Tongue (tissue), 2 donors: ENCODE measurements around the gene KLF13. TPM values are rescaled to one million over a fixed set of nuclear protein-coding genes. Genes with fewer than 3 reads are reported as not detected.

Source experiments
- DNase-seq: peaks from one replicate; pipeline ENCODE4 v3.0.0-alpha.2; 2015
- total RNA-seq: library from RNA; depleted of rRNA; stranded (reverse); fragments of >200 nt; gene quantifications from one replicate; pipeline ENCODE4 v1.2.3, GENCODE V29; 2014

The KLF13 gene
- total RNA-seq, 1 donor from 2014 or later = 37.5 TPM

DNA sequence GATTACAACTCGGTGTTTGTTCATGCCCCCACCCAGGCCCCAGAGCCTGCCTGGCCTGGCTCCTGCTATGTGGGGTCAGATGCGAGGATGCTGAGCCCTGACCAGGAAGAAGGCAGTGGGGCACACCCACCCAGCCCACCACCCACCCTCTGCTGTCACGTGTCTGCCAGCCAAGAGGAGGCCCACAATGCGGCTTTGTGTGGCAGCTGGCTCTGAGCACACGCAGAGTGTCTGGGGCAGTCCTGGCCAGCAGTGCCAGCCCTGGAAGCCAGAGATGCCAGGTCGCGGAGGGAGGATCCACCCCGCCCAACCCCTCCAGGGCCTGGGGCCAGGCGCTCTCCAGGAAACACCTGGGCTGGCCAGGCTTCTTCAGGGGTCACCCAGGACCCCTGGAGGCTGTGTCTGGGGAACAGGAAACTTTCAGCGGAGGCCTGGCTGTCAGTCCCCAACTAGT is 26.4 kb upstream of the KLF13 start:
- DNase-seq = peak; percentile 86

DNA sequence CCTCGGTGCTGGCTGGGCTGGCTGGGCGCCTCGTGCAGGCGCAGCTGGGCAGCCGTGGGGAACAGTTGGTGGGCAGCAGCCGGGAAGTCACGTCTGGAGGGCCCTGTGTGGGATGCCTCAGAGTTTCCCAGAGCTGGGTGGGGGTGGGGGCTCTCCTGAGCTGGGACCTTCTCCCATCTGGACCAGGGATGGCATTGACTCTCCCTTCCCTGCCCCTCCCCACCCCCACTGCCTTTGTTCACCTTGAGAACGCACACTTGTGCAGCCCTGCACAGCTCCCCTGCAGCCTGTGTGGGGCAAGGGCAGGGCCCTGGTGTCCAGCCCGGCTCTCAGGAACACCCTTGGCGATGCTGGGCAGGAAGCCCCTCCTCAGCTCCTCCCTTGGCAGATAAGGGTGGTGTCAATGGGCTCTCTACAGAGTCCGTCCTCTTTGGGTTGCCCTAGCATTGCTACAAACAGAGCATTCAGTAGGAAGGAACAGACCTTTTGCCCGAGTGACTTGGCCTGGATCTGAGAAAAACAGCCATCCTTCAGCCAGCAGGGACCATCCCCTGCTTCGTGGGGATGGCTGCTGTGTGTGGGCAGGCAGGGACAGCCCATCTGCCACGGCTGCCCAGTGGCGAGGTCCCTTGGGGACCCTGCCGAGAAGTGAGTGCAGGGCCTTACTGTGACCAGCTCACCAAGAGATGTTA is 25.5 kb upstream of the KLF13 start:
- peak; percentile 54 for DNase-seq

DNA sequence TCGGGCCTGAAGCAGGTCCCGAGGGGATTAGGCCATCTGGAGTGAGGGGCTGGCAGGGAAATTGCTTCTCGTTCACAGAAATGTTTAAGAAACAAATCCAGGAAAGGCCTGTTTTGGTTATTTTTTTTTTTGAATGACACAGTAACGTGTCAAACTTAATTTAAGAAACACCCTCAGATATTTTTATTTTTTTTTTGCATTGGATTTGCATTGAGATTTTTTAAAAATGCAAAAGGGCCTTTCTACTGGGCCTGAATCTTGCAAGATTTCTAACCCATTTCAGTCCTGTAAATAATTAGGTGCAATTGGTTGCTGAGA is 25.0 kb upstream of the KLF13 start:
- DNase-seq = no peak

DNA sequence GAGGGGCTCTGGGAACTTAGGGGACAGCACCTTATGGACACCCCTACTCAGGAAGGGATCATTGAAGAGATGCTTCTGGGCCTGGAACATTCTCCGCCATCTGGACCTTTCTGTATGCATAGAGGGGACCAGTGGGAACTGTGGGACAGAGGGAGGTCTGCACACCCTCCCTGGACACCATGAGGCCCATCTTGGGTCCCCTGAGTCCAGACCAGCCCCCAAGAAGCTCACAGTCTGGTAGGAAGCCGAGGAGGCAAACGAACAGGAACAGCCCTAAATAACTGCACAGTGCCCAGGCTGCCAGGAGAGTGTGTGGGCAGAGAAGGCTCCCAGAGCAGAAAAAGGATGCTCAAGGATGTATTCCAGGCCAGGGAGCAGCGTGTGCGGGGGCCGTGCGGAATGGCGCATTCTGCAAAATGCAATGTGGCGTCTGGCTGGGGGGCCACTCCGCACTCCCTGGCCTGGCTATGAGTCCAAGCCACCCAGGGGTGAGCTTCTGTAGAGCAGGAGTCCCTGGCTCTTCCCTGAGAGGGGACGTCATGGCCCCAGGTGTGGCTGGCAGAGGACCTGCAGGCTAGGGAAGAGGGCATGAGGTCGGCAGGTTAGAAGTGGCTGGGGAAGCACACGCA is 24.5 kb upstream of the KLF13 start:
- DNase-seq = no peak

DNA sequence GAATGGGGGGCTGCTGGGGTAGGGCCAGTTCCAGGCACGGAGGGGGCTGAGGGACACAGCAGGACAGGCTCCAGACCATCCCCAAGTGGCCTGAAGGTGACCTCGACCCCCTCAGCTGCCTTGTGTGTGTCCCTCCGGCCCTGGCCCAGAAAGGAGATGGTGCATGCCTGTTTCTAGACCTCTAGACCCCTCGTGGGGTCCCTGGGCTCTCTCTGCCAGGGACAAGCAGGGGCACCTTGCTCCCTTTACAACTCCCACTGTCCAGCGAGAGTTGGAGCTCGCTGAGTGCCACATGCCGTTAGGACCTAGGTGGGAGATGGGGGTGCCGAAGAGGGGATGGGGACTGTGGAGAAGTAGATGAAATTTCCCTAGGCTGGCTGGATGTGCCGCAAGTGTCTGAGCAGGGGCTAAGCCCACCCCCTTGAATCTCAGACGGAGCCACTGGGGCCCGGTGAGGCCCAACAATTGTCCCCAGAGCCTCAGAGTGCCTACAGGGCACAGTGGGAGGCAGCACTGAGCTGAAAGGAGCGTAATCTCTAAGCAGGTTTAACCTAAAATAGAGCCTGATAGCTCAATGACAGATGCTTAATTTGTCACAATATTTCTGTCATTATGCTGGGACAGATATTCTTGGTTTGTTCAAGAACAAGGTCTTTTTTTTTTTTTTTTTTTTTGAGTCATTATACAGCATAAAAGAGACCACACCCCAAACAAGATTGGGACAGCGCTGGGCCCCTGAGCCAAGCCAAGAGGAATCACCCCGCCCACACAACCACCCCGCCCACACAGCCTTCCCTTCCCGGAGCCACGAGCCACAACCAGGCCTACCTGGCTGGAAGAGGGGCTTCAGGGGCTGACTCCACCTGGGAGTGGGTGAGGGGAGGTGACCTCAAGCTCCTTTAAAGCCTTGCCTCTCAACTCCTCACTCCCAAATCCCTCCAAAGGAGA is 23.6 kb upstream of the KLF13 start:
- no peak for DNase-seq

DNA sequence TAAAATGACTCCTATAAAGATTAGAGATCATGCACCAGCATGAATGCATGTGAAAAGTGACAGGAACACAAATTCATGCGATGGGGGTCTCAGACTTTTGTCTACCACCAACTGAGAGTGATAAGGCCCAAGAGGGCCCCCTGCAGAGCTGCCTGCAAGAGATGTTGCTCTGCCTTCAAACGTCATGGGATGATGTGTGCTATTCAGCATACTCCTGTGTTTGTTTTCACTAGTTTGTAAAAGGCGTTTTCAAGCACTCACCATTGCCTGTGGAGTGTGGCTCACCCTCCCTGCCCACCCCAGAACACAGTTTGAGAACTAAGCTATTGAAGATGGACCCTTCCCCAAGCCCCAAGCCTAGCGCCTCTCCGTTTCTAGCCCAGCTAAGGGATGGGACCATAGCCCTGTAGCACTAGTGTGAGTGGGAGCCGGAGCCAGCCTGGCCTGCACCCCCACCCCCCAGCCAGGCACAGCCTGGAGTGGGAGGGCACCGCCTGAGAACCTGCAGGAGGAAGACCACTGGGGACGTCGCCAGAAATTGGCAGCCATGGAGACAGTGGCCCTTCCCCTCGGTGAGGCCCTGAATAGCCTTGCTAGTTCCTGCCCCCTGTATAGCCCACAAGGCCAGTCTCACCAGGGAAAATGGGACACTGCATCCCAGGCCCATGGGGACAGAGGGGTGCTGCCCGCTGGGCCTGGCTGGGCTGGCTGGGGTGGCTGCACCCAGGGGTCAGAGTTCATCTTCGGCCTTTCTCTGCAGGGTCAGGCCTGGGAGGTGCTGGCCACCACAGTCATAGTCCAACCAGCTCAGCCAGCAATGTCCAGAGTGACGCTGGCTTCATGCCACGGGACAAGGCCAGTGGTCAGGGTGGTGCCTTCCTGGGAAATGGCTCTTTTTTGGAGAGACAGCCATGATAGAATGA is 22.6 kb upstream of the KLF13 start:
- DNase-seq = no peak

DNA sequence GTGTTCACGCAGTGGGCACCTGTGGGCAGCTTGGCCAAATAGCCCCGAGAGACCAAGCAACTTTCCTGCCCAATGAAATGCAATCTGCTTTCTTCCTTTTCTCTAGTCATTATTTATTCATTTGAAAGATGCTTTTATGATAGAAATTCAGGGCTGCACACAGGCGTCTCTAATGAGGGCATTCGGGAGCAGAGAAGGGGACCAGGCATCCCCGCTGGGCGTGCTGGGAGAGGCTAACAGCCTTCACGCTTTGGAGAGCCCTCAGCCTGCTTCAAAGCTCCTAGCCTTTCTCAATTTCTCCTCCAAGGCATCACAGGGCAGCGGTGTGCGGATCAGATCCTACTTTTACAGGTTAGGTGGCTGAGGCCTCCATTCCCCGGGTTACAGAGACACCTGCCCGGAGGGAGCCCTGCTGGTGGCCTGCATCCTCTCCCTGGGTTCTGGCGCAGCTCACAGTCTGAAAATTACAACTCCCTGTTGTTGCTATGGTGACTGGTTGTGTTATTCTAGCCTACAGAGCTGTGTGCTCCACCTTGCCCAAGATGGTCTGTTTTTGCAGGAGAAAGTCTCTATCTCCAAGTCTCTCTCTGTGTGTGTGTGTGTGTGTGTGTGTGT is 21.8 kb upstream of the KLF13 start:
- DNase-seq = peak; percentile 58

DNA sequence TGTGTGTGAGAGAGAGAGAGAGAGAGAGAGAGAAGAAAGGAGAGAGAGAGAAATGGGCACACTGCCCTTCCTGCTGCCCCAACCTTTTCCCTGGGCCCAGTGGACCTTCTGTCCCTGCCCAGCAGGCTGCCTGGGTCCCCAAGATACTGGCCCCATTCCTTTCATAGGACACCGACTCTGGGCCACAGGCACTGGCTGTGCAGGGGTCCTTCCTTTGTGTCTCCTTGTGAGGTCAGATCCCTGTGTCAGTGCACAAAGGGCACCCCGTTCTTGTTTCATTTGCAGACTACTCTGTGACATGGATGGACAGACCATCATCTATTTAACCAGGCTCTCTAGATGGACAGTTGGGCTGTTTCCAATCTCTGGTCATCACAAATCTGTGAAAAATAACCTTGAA is 21.3 kb upstream of the KLF13 start:
- no peak for DNase-seq

DNA sequence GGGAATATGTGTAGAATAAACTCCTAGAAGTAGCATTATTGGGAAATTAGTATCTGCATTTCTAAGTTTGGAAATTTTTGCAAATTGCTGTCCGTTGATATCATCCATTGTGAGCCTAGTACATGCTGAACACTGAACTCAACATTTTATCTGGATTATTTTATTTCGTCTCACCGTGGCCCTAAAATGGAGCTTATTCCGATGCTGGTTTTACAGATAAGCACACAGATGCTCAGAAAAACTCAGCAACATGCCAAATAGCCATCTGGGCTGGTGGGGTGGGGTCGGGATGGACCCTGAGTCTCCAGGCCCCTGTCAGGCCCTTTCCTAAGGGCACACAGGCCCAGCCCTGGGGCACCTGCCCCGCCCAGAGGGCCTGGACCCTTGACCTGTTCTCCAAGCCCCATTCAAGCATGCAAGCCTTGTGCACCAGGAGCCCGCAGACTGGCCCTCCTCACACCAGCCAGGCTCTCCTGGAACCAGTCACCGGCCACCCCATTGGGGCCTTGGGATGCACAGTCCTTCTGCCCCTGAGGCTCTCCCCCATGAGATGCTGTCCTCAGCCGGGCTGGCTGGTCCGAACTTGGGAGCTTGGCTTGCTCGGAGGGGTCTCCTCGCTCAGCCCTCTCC is 20.7 kb upstream of the KLF13 start:
- no peak for DNase-seq

DNA sequence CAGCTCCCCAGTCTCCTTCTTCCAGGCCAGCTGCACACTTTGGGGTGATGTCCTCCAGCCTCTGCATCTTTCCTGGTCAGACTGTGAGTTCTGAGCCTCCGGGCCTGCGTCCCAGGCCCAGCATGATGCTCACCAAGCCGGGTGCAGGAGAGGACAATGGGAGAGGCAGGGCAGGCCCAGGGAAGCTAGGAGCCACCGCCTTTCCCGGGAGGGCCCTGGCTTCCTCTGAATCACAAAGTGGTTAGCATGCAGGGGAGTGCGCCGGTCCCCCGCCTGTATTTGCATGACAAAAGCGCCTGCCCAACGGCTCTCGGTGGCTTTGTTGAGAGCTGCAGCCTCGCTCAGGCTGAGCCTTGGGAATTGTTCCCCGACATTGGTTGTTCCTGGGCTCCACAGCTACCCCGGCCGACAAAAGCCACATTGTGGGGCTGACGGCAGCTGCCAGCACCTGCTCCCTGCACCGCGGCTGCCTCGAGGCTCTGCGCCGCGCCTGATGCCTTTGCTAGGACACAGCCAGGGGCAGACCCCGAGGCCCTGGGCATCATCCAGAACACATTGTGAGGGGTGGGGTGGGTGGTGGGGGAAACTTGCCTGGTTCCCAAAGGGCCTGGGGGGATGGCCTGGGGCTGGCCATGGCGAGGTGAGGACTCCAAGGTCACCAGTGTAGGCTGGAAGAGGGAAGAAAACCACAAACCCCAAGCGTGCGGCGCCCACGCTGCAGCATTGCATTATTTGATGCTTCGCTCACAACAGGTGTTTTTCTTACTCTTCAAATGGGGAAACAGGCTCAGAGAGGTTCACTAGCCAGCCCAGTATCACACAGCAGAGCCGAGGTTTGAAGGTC is 20.0 kb upstream of the KLF13 start:
- DNase-seq = peak; percentile 84

DNA sequence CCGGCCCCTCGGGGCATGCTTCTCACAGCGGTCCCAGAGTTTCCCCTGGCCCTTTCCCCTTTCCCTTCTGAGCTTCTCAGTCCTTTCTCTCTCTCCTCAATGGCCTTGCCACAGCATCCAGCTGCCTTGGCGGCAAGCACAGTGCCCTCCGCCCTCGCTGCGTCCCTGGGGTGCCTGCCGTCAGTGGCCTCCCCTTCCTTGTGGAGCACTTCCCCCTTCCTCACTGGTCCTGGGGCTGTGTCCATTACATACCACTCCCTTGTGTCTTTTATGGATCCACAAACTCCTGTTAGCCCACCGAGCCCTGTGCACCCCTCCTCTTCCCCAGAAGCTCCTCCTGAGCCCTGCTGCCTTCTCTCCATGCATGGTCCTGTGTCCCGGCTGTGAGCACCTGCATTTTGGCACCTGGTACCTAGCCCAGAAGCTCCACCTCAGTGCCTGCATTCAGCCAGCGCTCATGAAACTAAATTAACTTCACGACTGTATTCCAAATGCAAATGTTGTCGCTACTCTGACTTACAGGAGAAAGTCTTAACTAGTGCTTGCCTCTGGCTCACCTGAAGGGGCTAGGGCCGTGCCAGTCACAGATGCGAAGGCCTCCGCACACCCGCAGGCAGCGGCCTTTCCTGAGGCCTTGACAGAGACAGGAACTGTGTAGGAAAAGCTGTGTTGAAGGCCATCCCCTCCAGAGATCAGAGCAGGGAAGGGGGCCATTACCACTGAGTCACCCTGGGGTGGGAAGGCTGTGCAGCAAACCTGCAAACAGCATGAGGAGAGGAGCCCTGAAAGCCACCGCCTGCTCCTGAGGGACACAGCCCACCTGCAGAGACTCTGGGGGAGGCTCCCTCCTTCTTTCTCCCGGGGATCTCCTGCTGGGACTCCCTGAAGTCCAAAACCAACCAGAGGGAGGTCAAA is 19.1 kb upstream of the KLF13 start:
- no peak for DNase-seq

DNA sequence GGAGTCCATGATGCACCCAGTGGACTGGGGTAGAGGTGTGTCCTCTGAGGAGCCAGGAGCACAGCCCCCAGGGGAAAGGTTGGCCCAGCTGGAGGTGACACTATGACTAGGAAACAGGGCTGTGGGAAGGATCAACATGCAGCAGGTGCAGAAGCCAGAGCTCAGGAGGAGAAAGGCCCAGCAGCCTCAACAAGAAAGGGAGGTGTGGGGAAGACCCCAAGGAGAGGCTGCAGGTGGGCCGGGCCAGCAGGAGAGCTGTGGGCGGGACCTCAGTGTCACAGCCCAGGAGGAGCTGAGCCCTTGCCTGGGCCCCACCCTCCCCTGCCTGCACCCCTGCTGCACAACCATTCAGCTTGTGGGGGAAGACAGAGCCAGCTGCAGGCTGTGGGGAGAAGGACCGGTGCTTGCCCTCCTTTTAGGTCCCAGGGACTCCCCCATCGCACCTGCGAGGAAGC is 18.4 kb upstream of the KLF13 start:
- DNase-seq = no peak

DNA sequence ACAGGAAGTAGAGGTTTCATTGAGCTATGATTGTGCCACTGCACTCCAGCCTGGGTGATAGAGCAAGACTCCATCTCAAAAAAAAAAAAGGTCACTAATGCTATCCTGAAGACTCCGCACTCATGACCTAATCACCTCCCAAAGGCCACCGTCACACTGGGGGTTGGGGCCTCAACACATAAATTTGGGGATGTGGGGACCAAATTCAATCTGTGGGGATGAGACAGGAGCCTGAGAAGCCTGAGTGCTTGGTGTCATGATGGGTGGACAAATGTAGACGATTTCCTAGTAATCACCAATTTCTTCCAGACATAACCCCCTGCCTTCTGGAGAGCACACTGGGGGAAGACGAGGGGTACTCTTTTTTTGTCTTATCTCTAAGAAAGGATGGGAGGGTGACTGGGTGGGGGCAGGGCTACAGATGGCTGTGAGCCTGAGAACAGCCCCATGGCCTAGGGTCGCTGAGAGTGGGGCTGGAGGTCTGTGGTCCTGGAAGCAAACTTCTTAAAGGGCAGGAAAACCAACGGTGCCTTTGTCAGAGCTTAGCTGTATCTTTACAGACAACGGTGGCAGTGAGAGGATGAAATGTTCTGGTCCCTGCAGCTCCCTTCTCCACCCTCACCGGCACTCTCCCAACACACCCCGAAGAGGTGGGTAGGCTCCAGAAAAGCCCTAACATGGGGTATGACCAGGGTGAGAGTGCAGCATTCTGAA is 16.6 kb upstream of the KLF13 start:
- no peak for DNase-seq

DNA sequence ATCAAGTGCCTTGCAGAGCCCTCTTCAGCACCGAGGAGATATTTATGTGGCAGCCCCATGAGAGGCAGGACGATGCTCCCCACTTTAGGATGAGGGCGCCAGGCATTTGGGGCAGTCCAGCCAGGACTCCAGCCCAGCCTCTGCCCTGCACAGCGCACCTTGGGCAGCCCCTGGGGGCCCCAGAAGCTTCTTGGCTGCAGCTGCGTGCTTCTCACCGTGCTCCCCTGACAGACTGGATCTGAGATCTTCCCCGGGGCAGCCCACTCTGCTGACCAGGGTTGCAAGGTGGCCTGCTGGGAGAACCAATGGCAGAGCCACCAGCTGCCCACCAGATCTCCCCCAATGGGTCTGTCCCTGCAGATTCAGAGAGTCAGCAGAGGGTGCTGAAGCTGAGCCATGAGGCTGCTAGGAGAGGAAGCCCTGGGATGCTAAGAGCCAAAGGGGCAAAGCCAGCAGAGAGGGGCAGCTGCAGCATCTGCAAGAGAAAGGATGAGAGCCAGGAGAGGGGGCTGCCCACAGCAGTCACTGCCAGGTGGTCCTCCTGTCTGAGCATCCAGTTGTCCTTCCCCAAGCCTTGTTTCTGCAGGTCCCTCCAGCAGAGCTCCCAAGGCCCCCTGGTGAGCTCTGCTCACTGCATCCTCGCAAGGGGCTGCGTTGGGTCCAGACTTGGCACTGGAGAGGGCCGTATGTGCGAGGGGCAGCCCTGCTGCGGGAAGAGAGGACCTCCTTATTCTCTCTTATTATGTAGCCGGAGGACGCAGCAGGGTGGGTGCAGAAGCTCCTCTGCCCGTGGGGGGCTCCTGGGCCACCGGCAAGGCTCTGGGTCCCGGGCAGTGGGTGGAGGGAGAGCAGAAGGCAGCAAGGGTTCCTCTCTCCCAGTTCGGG is 14.7 kb upstream of the KLF13 start:
- DNase-seq = no peak

DNA sequence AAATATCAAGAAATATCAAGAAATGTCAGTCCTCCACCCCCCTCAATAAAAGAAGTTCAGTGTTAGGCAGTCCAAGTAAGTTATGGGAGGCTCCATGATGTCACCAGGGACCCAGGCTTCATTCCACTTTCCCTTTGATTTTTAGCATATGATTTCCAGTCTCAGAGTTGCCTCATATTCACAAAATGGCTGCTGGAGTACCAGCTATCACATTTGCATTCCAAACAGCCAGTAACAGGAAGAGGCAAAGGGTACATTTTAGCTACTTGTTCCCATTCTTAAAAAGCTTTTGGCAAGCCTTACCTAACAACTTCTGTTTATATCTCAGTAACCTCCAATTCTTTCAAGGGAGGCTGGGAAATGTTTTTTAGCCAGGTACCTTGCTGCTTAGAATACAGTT is 13.4 kb upstream of the KLF13 start:
- no peak for DNase-seq

DNA sequence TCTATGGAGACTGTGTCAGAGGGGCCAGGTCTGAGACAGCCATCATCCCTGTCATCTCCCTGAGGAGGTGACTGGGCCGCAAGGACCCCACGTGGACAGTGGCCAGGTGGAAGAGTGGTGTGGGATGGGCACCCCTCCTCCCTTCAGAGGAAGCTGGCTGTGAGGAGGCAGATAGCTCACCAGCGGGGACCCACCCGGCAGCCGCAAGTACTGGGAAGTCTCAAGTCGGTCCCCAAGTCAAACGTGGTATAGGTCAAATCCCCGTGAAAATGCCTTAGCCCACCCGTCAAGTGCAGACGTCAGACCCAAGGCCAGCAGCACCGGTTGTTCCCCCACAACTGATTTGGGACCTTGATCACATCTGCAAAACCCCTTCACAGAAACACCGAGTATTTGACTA is 12.3 kb upstream of the KLF13 start:
- no peak for DNase-seq

DNA sequence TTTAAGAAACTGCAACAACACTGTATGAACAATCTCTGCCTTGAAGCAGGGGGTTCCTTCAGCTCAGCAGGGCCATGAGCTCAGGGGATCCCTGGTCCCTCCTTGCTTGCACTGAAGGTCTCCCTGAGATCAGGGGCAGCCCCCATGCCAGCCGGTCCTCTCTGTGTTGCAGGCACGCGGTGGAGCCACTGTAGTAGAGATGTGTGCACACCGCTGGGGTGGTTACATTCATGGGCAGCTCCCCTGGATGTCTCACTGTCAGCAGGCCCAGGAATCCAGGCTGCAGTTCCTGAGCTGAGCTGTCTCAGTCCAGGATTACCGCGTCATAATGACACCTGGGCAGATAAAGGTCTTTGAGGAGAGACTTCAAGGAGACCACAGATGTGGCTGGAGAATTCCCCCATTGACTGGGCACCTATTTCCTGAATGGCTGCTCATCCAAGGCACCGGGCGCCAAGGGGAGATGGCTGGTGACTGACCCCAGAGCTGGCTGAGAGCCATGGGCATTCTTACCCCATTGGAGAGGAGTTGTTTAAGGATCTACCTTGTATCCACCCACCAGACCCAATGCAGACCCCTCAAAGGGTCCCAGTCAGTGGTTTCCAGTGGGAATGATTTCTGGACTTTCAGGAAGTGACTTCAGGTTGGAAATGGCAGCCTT is 10.4 kb upstream of the KLF13 start:
- DNase-seq = no peak
